ENCODE results near the gene TRERF1. TPM values are rescaled to one million over a fixed set of nuclear protein-coding genes. Genes with fewer than 3 reads are reported as not detected.

Gene TRERF1
- polyA plus RNA-seq, 1 of the 3 experiments (the other 2 are of a cell fraction), result 3.6 TPM

DNA sequence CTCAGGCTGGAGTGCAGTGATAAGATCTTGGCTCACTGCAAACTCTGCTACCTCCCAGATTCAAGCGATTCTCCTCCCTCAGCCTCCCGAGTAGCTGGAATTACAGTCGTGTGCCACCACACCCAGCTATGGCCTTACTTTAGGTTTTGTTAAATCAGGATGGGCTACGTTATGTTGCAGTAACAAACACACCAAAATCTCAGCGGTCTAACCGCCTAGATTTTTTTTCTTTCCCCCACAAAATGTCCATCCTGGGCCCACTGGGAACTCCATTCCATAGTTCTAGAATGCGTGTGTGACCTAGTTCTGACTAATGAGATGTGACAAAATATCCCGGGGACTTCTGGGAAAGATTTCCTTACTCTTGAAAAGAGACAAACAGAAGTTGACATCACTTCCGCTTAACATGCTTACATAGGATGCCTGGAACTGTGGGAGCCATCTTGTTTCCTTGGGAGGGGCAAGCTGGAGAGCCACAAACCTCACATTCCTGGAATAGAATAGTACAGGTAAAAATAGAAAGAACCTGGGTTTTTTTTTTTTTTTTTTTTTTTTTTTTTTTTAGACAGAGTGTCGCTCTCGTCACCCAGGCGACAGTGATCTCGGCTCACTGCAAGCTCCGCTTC is 42.3 kb upstream of the TRERF1 start (continued):
- TF ChIP-seq TAF1 (IDR thresholded peaks at IDR 0.05; ENCODE audit: borderline replicate concordance, low read depth, low read length), result no peak
- TF ChIP-seq, protein P1, sequence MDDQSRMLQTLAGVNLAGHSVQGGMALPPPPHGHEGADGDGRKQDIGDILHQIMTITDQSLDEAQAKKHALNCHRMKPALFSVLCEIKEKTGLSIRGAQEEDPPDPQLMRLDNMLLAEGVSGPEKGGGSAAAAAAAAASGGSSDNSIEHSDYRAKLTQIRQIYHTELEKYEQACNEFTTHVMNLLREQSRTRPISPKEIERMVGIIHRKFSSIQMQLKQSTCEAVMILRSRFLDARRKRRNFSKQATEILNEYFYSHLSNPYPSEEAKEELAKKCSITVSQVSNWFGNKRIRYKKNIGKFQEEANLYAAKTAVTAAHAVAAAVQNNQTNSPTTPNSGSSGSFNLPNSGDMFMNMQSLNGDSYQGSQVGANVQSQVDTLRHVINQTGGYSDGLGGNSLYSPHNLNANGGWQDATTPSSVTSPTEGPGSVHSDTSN (IDR thresholded peaks at IDR 0.05), result no peak
- TF ChIP-seq, protein P2, sequence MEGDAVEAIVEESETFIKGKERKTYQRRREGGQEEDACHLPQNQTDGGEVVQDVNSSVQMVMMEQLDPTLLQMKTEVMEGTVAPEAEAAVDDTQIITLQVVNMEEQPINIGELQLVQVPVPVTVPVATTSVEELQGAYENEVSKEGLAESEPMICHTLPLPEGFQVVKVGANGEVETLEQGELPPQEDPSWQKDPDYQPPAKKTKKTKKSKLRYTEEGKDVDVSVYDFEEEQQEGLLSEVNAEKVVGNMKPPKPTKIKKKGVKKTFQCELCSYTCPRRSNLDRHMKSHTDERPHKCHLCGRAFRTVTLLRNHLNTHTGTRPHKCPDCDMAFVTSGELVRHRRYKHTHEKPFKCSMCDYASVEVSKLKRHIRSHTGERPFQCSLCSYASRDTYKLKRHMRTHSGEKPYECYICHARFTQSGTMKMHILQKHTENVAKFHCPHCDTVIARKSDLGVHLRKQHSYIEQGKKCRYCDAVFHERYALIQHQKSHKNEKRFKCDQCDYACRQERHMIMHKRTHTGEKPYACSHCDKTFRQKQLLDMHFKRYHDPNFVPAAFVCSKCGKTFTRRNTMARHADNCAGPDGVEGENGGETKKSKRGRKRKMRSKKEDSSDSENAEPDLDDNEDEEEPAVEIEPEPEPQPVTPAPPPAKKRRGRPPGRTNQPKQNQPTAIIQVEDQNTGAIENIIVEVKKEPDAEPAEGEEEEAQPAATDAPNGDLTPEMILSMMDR (IDR thresholded peaks at IDR 0.05), result no peak

DNA sequence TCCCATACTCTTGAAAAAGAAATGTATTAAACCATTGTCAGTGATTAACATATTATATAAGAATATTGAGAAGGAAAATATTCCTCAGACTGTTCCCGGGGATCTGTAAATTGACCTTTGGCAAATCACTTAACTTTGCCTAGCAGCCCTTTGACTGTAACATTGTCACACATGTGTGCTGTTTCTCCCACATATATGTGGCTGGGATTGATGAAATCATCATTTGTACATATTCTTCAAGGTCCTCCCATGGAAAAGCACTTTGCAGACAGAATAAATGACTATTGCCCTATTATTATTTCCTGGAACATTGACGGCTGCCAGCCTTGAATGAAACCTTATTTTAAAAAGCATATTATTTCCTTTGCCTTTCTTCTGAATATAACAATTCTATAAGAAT is 36.4 kb upstream of the TRERF1 start:
- no peak overlapping the region for H2AFZ ChIP-seq (ENCODE audit: low read depth)
- H3K36me3 ChIP-seq (replicated peaks in 1 of 2; ENCODE audit: control insufficient read depth in 1 of 2, insufficient read depth in 2 of 2, low read length in 1 of 2), result no peaks in the 10 kb centered on the region
- no peaks in the 10 kb centered on the region for H3K4me1 ChIP-seq (ENCODE audit: control insufficient read depth in 1 of 2, insufficient read depth in 2 of 2, low read depth in 1 of 2, low read length in 1 of 2)
- no peak for TF ChIP-seq YY1 (IDR thresholded peaks at IDR 0.05; ENCODE audit: low read depth)
- TF ChIP-seq RAD21 (IDR thresholded peaks at IDR 0.05; ENCODE audit: low read length), result no peak
- no peaks in the 10 kb centered on the region for H3K27me3 ChIP-seq (ENCODE audit: insufficient read depth)
- H3K4me3 ChIP-seq (ENCODE audit: low read depth in 2 of 2, low read length in 1 of 2), result no peak overlapping the region
- H4K20me1 ChIP-seq (ENCODE audit: insufficient read depth), result no peaks in the 10 kb centered on the region
- ChIA-PET POLR2A (no interaction called here), CTCF (interaction anchor here (0.9 to 1.7 kb wide), 2 partner anchors 13 to 37 kb away, joined by 3 read pairs; no protein-coding TSS in a partner anchor)
- no peaks in the 10 kb centered on the region for H3K79me2 ChIP-seq (ENCODE audit: insufficient read depth)
- H3F3A ChIP-seq (replicated peaks; ENCODE audit: insufficient read depth), result no peaks in the 10 kb centered on the region
- no peaks in the 10 kb centered on the region for H3K9me3 ChIP-seq
- H3K9ac ChIP-seq, result no peak overlapping the region
- no peaks in the 10 kb centered on the region for H3K9me2 ChIP-seq
- no peak overlapping the region for H3K4me2 ChIP-seq
- no peak overlapping the region for H3K27ac ChIP-seq (ENCODE audit: low read depth in 2 of 2, low read length in 1 of 2)
- 98% methylated on average over 2 of the region's 2 CpGs for WGBS (ENCODE audit: low lambda C conversion rate)
- no peak for DNase-seq

DNA sequence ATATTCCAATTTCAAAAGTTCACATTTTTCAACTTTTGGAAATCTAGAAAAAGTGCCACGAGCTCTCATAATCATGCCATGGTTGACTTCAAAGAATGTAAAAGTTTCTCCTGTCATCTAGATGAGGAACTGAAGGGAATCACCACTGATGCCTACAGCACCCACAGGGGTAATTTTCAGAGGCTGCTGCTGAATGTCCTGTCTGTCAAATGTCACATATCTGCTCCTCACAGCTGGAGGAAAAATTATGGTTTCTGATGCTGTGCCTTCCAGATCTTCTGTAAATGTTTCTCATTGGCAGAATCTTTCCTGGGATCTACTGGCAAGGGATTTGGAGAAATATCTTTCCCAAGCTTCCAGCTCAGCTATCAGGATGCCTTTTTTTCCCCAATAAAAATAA is 32.5 kb upstream of the TRERF1 start:
- WGBS (ENCODE audit: low lambda C conversion rate), result 81% methylated on average over 1 of the region's 1 CpG
- no peak overlapping the region for H3K4me2 ChIP-seq
- H3K4me3 ChIP-seq (ENCODE audit: low read depth in 2 of 2, low read length in 1 of 2), result no peak overlapping the region
- H3K4me1 ChIP-seq (ENCODE audit: control insufficient read depth in 1 of 2, insufficient read depth in 2 of 2, low read depth in 1 of 2, low read length in 1 of 2), result no peaks in the 10 kb centered on the region
- POLR2A ChIA-PET, result interaction anchor here (1.3 kb wide), 1 partner anchor 31 kb away, joined by 3 read pairs; no protein-coding TSS in a partner anchor
- CTCF ChIA-PET, result interaction anchor here (0.7 to 1.3 kb wide), 3 partner anchors 47 to 85 kb away, joined by 3 to 5 read pairs (median 4); no protein-coding TSS in a partner anchor
- H3K9ac ChIP-seq, result no peak overlapping the region
- H2AFZ ChIP-seq (ENCODE audit: low read depth), result no peak overlapping the region
- no peaks in the 10 kb centered on the region for H3K9me2 ChIP-seq
- TF ChIP-seq NRF1 (IDR thresholded peaks at IDR 0.05; ENCODE audit: low read depth, low read length), result no peak
- TF ChIP-seq, protein P1 (IDR thresholded peaks at IDR 0.05), result no peak
- TF ChIP-seq, protein P2 (IDR thresholded peaks at IDR 0.05), result no peak
- no peak for TF ChIP-seq RAD21 (IDR thresholded peaks at IDR 0.05; ENCODE audit: low read length)
- TF ChIP-seq, protein P3, sequence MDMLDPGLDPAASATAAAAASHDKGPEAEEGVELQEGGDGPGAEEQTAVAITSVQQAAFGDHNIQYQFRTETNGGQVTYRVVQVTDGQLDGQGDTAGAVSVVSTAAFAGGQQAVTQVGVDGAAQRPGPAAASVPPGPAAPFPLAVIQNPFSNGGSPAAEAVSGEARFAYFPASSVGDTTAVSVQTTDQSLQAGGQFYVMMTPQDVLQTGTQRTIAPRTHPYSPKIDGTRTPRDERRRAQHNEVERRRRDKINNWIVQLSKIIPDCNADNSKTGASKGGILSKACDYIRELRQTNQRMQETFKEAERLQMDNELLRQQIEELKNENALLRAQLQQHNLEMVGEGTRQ (IDR thresholded peaks at IDR 0.05; ENCODE audit: borderline replicate concordance, low read depth, low read length), result no peak
- TF ChIP-seq MEF2A (IDR thresholded peaks at IDR 0.05; ENCODE audit: borderline replicate concordance, low read depth), result no peak
- no peak for TF ChIP-seq ELF1 (IDR thresholded peaks at IDR 0.05)
- TF ChIP-seq RCOR1 (IDR thresholded peaks at IDR 0.05; ENCODE audit: low read length), result no peak
- TF ChIP-seq, protein P4, sequence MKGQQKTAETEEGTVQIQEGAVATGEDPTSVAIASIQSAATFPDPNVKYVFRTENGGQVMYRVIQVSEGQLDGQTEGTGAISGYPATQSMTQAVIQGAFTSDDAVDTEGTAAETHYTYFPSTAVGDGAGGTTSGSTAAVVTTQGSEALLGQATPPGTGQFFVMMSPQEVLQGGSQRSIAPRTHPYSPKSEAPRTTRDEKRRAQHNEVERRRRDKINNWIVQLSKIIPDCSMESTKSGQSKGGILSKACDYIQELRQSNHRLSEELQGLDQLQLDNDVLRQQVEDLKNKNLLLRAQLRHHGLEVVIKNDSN (IDR thresholded peaks at IDR 0.05; ENCODE audit: borderline replicate concordance, low read depth), result no peak
- no peak for TF ChIP-seq FOXM1 (IDR thresholded peaks at IDR 0.05; ENCODE audit: low read depth)
- TF ChIP-seq TCF12 (IDR thresholded peaks at IDR 0.05), result no peak
- no peak for TF ChIP-seq JUND (IDR thresholded peaks at IDR 0.05)
- TF ChIP-seq, protein P5, sequence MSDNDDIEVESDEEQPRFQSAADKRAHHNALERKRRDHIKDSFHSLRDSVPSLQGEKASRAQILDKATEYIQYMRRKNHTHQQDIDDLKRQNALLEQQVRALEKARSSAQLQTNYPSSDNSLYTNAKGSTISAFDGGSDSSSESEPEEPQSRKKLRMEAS (IDR thresholded peaks at IDR 0.05; ENCODE audit: low read depth), result no peak
- no peak for TF ChIP-seq RFX5 (IDR thresholded peaks at IDR 0.05; ENCODE audit: low read length)
- no peaks in the 10 kb centered on the region for H3F3A ChIP-seq (replicated peaks; ENCODE audit: insufficient read depth)
- H3K9me3 ChIP-seq, result no peaks in the 10 kb centered on the region
- no peaks in the 10 kb centered on the region for H3K36me3 ChIP-seq (replicated peaks in 1 of 2; ENCODE audit: control insufficient read depth in 1 of 2, insufficient read depth in 2 of 2, low read length in 1 of 2)
- no peaks in the 10 kb centered on the region for H3K79me2 ChIP-seq (ENCODE audit: insufficient read depth)
- no peaks in the 10 kb centered on the region for H3K27me3 ChIP-seq (ENCODE audit: insufficient read depth)
- no peaks in the 10 kb centered on the region for H4K20me1 ChIP-seq (ENCODE audit: insufficient read depth)
- DNase-seq, result no peak
- H3K27ac ChIP-seq (ENCODE audit: low read depth in 2 of 2, low read length in 1 of 2), result no peak overlapping the region

All from SK-N-SH (cell line).